ENCODE results near the gene OR2A42. TPM values are rescaled to one million over a fixed set of nuclear protein-coding genes. Genes with fewer than 3 reads are reported as not detected.
"Not testable (repeated sequence)": the region's sequence is repeated elsewhere in the genome, so short reads cannot be mapped to it uniquely, and the experiment has no call there.

The OR2A42 gene
- total RNA-seq, 2 donors from 2014 or later = 0.49 TPM; not detected in 1

DNA sequence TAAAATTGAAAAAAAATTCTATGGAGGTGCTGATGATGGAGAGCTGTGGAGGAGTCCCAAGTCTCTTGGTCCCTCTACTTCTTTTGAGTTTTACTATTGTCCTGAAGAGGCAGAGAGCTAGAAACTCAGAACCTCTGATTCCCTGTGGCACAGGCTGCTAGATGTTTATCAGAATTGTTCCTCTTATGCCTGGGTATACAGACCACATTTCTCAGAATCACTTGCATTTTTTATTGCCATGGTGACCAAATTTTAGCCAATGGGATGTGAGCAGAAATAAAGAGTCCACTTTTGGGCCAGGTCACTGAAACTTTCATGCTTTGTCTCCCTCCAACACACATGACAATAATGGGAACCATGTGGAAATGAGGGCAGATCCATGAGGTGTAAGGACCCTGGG, 15.7 kb downstream of the OR2A42 start:
- H3K36me3 ChIP-seq; ATAC-seq (ENCODE audit: insufficient number of reproducible peaks, low FRiP score, low read depth); H3K4me3 ChIP-seq; H3K4me1 ChIP-seq (ENCODE audit: control insufficient read depth in 1 of 2, low read depth in 2 of 2); H3K9me3 ChIP-seq; DNase-seq (ENCODE audit: low spot score); H3K27ac ChIP-seq; H3K27me3 ChIP-seq (replicated peaks; ENCODE audit: insufficient read depth): not testable (repeated sequence)

DNA sequence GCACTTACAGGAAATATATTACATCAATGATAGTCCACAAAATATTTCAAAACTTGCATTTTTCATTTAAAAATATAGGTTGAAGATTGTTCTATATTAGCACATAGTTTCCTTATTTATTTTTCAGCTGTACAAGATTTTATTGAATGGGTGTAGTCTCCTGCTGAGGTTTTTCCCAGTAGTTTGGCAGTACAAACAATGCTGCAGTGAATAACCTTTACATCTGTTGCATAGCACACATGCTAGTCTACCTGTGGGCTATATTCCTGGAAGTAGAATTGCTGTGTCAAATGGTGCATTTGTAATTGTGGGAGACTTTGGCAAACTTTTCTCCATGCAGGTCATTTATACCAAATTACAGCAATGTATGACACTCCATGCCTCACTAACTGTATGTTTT, 18.9 kb downstream of the OR2A42 start:
- H3K27me3 ChIP-seq (replicated peaks; ENCODE audit: insufficient read depth); ATAC-seq (ENCODE audit: insufficient number of reproducible peaks, low FRiP score, low read depth); H3K9me3 ChIP-seq; H3K36me3 ChIP-seq; H3K27ac ChIP-seq; H3K4me1 ChIP-seq (ENCODE audit: control insufficient read depth in 1 of 2, low read depth in 2 of 2); H3K4me3 ChIP-seq; DNase-seq (ENCODE audit: low spot score): not testable (repeated sequence)

DNA sequence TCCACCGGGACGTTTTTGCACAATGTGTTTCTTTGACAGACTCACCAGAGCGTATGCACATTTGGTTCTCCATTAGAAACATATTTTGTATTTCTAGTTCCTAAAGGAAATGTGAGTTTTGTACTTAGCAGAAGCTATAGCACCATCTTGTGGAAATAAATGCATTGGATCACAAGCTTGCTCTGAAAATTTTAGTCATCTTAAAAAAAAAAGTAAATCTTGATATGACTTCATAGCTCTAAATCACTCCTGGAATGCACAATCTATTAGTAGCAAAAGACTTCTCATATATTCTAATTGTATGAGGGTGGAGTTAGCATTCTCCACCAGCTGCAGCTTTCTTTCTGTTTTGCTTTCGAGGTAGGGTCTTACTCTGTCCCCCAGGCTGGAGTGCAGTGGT, 20.3 kb downstream of the OR2A42 start:
- not testable (repeated sequence) for H3K4me1 ChIP-seq (ENCODE audit: control insufficient read depth in 1 of 2, low read depth in 2 of 2); H3K4me3 ChIP-seq; DNase-seq (ENCODE audit: low spot score); H3K36me3 ChIP-seq; H3K27me3 ChIP-seq (replicated peaks; ENCODE audit: insufficient read depth); H3K9me3 ChIP-seq; H3K27ac ChIP-seq
- peak; percentile 35 for ATAC-seq (ENCODE audit: insufficient number of reproducible peaks, low FRiP score, low read depth)

DNA sequence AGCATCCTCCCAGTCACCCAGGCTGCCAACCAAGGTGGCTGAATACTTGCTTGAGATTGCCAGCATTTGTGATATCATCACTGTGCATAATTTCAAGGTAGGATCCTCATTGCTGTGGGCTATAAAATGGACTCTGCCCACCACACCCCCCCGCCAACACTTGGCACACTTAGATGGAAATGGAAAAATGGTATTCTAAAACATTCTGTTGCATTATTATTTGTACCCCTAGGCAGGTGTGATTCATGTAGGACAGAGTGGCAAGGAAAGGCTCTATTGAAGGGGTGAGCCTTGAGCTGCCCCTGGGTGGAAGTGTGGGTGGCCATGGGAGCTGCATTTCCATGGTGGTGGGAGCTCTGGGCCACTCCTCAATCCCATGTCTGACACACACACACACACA, 20.8 kb downstream of the OR2A42 start:
- not testable (repeated sequence) for H3K4me3 ChIP-seq; H3K9me3 ChIP-seq; H3K27me3 ChIP-seq (replicated peaks; ENCODE audit: insufficient read depth); ATAC-seq (ENCODE audit: insufficient number of reproducible peaks, low FRiP score, low read depth); DNase-seq (ENCODE audit: low spot score); H3K36me3 ChIP-seq; H3K4me1 ChIP-seq (ENCODE audit: control insufficient read depth in 1 of 2, low read depth in 2 of 2); H3K27ac ChIP-seq

DNA sequence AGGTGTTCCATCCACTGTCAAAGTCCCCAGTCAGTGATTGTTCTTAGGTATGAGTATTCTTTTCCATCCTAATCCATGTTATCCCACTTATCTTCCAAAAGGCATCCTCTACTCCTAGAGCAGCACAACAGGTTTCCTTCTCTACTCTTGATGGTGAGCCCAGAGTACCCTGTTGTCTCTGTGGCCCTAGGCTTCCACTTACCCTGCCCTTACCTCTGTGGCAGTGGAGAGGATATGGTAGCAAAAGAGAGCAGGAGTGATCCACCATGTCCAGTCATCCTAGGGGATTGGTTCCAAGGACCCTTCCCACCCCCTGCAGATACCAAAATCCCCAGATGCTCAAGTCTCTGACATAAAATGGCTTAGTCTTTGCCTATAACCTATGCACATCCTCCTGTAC, 22.2 kb downstream of the OR2A42 start:
- H3K4me3 ChIP-seq; H3K4me1 ChIP-seq (ENCODE audit: control insufficient read depth in 1 of 2, low read depth in 2 of 2); DNase-seq (ENCODE audit: low spot score); H3K27me3 ChIP-seq (replicated peaks; ENCODE audit: insufficient read depth); H3K9me3 ChIP-seq; ATAC-seq (ENCODE audit: insufficient number of reproducible peaks, low FRiP score, low read depth); H3K36me3 ChIP-seq; H3K27ac ChIP-seq: not testable (repeated sequence)

DNA sequence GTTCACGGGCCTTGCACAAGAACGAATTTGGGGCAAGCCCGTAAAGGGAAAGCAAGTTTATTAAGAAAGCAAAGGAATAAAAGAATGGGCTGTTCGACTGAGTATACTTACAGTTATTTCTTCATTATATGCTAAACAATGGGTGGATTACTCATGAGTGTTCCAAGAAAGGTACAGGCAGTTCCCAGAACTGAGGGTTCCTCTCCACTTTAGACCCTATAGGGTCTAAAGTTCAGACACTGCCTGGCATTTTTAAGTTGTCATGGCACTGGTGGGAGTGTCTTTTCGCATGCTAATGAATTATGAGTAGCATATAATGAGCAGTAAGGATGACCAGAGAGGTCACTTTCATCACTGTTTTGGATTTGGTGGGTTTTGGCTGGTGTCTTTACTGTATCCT, 34.1 kb downstream of the OR2A42 start:
- not testable (repeated sequence) for H3K9me3 ChIP-seq; DNase-seq (ENCODE audit: low spot score); H3K27ac ChIP-seq; H3K4me1 ChIP-seq (ENCODE audit: control insufficient read depth in 1 of 2, low read depth in 2 of 2); H3K27me3 ChIP-seq (replicated peaks; ENCODE audit: insufficient read depth); H3K36me3 ChIP-seq; H3K4me3 ChIP-seq; ATAC-seq (ENCODE audit: insufficient number of reproducible peaks, low FRiP score, low read depth)

DNA sequence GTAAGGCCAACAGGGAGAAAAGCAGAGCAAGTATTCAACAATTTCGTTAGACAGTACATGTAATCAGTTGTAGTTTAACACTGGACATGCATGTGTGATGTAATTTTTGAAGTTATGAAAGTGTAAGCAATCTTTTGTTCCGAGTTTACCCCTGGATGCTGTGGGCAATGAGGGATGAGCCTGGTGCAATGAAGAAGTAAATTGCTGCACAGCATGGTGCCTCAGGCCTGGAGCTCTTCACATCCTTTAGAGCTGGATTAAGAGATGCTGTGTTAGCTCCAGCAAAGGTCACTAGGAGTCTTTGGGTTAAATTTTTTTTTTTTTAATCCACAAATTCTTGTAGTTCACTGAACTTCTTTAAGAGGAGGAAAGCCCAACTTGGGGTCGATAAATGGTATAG, 36.3 kb downstream of the OR2A42 start:
- H3K36me3 ChIP-seq; DNase-seq (ENCODE audit: low spot score); H3K4me3 ChIP-seq; H3K9me3 ChIP-seq; H3K27me3 ChIP-seq (replicated peaks; ENCODE audit: insufficient read depth); H3K27ac ChIP-seq; ATAC-seq (ENCODE audit: insufficient number of reproducible peaks, low FRiP score, low read depth); H3K4me1 ChIP-seq (ENCODE audit: control insufficient read depth in 1 of 2, low read depth in 2 of 2): not testable (repeated sequence)

DNA sequence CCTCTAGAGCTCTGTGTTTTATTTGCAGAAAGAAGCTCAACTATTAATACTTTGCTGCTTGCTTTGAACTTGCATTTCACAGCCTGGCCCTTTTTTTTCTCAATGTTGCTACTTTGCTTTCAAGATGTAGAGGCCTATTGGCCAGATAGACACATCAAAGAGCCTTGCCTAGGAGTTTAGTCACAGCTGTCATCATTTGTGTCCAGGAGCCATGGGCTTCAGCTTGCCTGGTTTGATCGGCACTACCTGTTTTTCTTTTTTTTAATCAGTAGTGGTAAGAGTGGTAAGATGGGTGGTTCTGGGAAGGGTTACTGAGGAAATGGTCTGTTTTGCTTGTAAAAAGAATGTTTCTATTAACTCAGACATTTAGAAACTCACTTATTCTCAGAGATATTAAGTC, 37.4 kb downstream of the OR2A42 start:
- not testable (repeated sequence) for H3K9me3 ChIP-seq; H3K36me3 ChIP-seq; DNase-seq (ENCODE audit: low spot score); H3K4me3 ChIP-seq; H3K27me3 ChIP-seq (replicated peaks; ENCODE audit: insufficient read depth); H3K4me1 ChIP-seq (ENCODE audit: control insufficient read depth in 1 of 2, low read depth in 2 of 2); ATAC-seq (ENCODE audit: insufficient number of reproducible peaks, low FRiP score, low read depth); H3K27ac ChIP-seq

DNA sequence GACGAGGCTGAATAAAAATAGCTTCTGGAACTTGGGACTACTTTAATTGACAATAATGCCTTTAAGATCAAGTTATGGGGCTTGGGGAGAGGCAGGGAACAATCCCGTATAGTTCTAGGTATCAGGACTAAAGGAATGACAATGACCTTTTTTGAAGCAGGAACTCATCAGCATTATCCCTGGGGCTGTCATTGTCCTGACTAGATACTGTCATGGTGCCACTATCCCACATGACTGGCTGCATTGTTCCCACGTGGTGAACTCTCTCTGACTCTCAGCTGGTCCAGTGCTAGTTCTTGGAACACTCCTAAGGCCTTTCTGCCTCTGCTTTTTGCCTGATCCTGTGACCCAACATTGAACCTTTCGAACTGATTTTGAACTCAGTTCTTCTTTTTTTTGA, 40.5 kb downstream of the OR2A42 start:
- H3K9me3 ChIP-seq; DNase-seq (ENCODE audit: low spot score); H3K4me3 ChIP-seq; H3K27ac ChIP-seq; H3K4me1 ChIP-seq (ENCODE audit: control insufficient read depth in 1 of 2, low read depth in 2 of 2); H3K36me3 ChIP-seq; ATAC-seq (ENCODE audit: insufficient number of reproducible peaks, low FRiP score, low read depth); H3K27me3 ChIP-seq (replicated peaks; ENCODE audit: insufficient read depth): not testable (repeated sequence)

DNA sequence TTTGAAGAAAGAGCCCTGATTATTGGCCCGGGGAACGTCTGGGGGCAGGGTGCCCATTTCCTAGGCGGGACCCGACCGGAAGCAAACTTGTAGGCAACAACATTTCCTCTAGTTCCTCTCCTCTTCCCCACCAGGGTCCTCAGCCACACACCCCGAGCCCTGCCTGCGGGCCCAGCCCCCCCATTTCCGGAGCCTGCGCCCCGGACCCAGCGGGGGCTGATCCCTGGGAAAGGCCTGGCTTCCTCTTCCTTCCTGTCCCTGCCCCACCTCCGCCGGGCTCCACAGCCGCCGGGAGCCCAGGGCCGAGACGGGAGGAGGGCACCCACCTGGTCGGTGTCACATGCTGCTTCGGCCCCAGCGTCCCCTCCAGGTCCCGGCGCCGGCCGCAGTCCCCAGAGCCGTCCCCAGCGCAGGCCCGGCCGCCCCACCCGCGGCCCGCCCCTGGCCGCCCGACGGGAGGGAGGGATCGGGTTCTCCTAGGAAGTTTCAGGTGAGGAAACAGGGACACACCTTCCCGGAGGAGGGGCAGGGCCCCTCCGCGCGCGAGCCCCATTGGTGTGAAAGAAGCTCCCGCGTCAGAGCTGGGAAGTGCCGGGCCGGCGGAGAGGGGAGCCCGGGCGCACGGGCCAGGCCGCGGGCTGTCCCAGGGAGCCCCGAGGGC, 44.1 kb downstream of the OR2A42 start, which contains the start of gene ARHGEF35:
Gene ARHGEF35, minus strand, starts transcription at position 622 of the 661 bp plus-strand sequence. CDS start 7,450 bp downstream, outside the sequence.
- not testable (repeated sequence) for H3K4me1 ChIP-seq (ENCODE audit: control insufficient read depth in 1 of 2, low read depth in 2 of 2); H3K4me3 ChIP-seq; H3K27ac ChIP-seq; H3K9me3 ChIP-seq; ATAC-seq (ENCODE audit: insufficient number of reproducible peaks, low FRiP score, low read depth); H3K36me3 ChIP-seq; DNase-seq (ENCODE audit: low spot score); H3K27me3 ChIP-seq (replicated peaks; ENCODE audit: insufficient read depth)

DNA sequence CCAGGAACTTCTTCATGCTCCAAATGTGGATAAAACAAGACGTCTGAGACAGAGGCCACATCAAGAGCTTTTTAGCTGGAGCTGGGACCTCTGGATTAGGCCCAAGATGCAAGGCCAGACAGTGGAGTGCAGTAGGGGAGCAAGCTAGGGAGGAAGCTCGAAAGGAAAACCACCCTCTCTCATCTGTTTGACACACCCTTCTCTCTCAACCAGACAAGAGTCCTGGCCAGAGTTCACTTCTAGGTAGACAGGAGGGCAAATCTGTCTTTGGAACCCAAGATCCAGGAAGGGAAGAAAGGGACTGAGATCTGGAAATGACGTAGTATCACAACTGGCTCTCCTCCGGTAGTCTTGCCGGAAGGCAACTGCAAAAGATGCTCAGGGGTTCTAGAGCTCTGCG, 45.0 kb downstream of the OR2A42 start:
- not testable (repeated sequence) for DNase-seq (ENCODE audit: low spot score); H3K27me3 ChIP-seq (replicated peaks; ENCODE audit: insufficient read depth); H3K27ac ChIP-seq; H3K36me3 ChIP-seq; H3K9me3 ChIP-seq; H3K4me1 ChIP-seq (ENCODE audit: control insufficient read depth in 1 of 2, low read depth in 2 of 2); H3K4me3 ChIP-seq; ATAC-seq (ENCODE audit: insufficient number of reproducible peaks, low FRiP score, low read depth)

DNA sequence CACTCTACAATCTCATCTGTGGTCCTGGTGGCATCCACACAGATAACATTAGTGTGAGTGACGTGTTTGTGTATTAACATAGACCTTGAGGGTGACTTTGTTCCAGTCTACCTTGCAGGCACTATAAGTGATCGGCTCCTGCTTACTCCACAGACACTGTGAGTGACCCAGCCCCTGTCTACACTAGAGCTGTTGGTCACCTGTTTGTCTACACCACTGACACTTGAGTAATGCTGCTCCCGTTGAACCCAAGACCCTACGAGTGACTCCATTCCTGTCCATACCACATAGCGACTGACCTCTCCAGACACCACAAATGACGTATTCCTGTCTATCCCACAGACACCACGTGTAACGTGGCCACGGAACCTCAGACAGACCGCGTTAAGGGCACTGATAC, 45.6 kb downstream of the OR2A42 start:
- not testable (repeated sequence) for H3K4me3 ChIP-seq; H3K4me1 ChIP-seq (ENCODE audit: control insufficient read depth in 1 of 2, low read depth in 2 of 2); ATAC-seq (ENCODE audit: insufficient number of reproducible peaks, low FRiP score, low read depth); H3K27me3 ChIP-seq (replicated peaks; ENCODE audit: insufficient read depth); H3K36me3 ChIP-seq; H3K9me3 ChIP-seq; H3K27ac ChIP-seq; DNase-seq (ENCODE audit: low spot score)

DNA sequence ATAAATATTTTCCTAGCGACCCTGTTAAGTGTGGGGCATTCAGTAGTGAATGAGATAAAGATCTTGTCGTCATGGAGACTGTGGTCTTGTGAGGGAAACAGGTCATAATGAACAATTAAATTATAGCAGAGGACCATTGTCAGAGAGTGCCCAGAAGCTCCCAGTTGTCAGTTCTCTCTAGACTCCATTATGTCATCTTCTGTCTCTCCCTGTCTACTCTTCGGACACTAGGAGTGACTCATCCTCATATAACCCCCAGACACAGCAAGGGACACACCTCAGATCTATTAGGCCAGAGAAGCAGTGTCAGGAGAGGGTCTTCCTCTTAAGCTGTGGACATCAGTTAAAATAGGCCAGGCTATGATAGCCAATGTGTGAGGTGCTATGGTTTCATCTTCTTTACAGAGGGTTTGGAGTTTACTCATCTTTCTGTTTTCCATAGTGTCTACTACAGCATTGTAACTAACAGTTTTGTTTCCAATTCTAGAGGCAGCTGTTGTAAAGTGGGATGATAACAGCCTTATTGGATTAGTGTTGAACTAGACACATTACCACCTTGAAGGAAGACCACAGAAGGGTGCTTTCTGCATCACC, 50.7 kb downstream of the OR2A42 start:
- not testable (repeated sequence) for H3K36me3 ChIP-seq; H3K27me3 ChIP-seq (replicated peaks; ENCODE audit: insufficient read depth); H3K27ac ChIP-seq; H3K4me3 ChIP-seq; H3K4me1 ChIP-seq (ENCODE audit: control insufficient read depth in 1 of 2, low read depth in 2 of 2); ATAC-seq (ENCODE audit: insufficient number of reproducible peaks, low FRiP score, low read depth); H3K9me3 ChIP-seq; DNase-seq (ENCODE audit: low spot score)

All from thoracic aorta (tissue), 2 donors.